Measurements from ENCODE around the gene AK9.

DNA sequence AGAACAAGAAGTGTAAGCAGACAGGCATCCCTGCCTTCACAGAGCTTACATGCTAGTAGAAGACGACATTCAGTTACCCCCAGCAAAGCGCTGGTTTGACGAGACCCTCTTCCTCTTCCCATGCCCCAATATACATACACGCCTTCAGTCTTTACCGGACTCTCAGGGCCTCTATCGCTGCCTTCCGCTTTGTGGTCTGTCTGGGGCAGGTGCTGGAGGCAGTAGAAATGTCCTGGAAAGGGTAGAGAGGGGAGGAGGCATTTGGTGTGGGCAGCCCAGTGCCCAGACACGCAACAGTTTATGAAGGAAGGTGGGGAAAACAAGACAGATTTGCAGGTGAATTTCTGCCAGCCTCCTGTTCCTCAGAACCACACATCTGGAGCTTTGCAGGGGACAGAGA, 244.5 kb downstream of the AK9 start:
- TF ChIP-seq, protein P1, sequence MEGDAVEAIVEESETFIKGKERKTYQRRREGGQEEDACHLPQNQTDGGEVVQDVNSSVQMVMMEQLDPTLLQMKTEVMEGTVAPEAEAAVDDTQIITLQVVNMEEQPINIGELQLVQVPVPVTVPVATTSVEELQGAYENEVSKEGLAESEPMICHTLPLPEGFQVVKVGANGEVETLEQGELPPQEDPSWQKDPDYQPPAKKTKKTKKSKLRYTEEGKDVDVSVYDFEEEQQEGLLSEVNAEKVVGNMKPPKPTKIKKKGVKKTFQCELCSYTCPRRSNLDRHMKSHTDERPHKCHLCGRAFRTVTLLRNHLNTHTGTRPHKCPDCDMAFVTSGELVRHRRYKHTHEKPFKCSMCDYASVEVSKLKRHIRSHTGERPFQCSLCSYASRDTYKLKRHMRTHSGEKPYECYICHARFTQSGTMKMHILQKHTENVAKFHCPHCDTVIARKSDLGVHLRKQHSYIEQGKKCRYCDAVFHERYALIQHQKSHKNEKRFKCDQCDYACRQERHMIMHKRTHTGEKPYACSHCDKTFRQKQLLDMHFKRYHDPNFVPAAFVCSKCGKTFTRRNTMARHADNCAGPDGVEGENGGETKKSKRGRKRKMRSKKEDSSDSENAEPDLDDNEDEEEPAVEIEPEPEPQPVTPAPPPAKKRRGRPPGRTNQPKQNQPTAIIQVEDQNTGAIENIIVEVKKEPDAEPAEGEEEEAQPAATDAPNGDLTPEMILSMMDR (IDR thresholded peaks at IDR 0.05), result no peak
- TF ChIP-seq POLR2A (IDR thresholded peaks at IDR 0.05), result no peak
